ENCODE measurements around the gene SARDH.

SARDH gene

DNA sequence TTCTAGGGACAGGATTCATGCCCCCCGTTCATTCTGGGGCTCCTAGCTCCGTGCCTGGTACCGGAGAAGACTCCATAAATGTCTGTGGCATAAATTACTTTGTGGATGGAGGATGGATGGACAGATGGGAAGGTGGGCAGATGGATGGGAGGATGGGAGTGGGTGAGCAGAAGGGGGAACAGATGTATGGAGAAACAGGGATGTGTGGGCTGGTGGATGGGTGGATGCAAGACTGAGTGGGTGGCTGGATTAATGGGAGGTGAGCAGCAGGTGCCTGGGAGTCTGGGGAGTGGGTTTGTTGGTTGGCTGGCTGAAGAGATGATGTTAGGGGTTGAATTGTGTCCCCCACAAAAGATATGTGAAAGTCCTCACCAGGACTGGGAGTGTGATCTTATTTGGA lies 43.5 kb downstream of the SARDH start:
- no peak overlapping the region for H3K27ac ChIP-seq (ENCODE audit: low read length)

DNA sequence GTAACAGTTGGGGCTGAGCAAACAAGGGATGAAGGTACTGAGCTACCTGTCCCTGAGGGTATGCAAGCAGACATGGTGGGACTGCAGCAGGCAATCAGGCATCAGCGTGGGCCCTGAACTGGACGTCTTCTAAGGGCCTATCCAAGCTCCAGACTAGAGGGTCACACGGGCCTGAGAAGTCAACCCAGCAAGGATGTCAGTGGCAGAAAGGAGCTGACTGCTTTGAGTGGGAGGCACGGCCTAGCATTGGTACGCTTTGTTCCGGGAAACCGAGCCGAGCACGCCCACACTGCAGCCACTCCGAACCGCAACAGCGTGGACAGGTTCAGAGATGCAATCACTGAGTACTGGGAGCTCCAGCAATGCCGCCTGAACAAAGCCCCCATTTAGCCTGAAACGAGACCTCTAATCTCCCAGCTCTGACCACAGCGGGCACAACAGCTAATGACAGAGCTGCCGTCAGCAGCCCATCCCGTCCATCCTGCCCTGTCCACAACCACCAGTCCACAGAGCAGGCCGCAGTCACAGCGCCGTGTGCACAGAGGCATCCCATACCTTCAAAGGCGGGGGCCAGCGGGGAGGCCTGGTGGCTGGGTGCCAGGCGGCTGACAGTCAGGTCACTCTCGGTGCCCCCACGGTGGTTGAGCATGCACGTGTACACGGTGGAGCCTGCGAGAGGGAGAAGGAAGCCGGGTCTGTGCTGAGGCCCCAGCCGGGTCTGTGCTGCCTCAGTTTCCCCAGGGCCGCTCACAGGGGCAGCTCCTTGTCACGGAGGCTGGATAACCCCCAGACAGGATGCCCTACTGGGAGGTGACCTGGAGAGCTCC lies 44.2 kb downstream of the SARDH start:
- H4K20me1 ChIP-seq (ENCODE audit: insufficient read depth, low read length): no peaks in the 10 kb centered on the region
- H3K4me2 ChIP-seq (ENCODE audit: low read depth, low read length): no peak overlapping the region
- DNase-seq: no peak
- no peak overlapping the region for H2AFZ ChIP-seq (ENCODE audit: low read length)
- H3K9ac ChIP-seq (ENCODE audit: low read length): no peak overlapping the region
- no peaks in the 10 kb centered on the region for H3K9me2 ChIP-seq (replicated peaks; ENCODE audit: insufficient read depth, low read length)
- H3K79me2 ChIP-seq (ENCODE audit: low read length): no peaks in the 10 kb centered on the region
- no peaks in the 10 kb centered on the region for H3K9me3 ChIP-seq (replicated peaks; ENCODE audit: insufficient read depth, low read length)
- no peak overlapping the region for H3K4me3 ChIP-seq (ENCODE audit: low read length)
- H3K27ac ChIP-seq (ENCODE audit: low read length): no peak overlapping the region
- H3K36me3 ChIP-seq (replicated peaks; ENCODE audit: insufficient read depth, low read length): no peaks in the 10 kb centered on the region
- no peaks in the 10 kb centered on the region for H3K4me1 ChIP-seq (ENCODE audit: low read length)
- peaks cover 93% of the 10 kb centered on the region for H3K27me3 ChIP-seq (replicated peaks; ENCODE audit: insufficient read depth, low read length)
- H3F3A ChIP-seq (ENCODE audit: insufficient read depth, low read length): no peaks in the 10 kb centered on the region
- TF ChIP-seq EZH2 (optimal IDR thresholded peaks at IDR 0.05; ENCODE audit: low read depth, low read length) (no peak), EZH2phosphoT487 (IDR thresholded peaks at IDR 0.05; ENCODE audit: low read length) (no peak)
- TF ChIP-seq, protein P1, sequence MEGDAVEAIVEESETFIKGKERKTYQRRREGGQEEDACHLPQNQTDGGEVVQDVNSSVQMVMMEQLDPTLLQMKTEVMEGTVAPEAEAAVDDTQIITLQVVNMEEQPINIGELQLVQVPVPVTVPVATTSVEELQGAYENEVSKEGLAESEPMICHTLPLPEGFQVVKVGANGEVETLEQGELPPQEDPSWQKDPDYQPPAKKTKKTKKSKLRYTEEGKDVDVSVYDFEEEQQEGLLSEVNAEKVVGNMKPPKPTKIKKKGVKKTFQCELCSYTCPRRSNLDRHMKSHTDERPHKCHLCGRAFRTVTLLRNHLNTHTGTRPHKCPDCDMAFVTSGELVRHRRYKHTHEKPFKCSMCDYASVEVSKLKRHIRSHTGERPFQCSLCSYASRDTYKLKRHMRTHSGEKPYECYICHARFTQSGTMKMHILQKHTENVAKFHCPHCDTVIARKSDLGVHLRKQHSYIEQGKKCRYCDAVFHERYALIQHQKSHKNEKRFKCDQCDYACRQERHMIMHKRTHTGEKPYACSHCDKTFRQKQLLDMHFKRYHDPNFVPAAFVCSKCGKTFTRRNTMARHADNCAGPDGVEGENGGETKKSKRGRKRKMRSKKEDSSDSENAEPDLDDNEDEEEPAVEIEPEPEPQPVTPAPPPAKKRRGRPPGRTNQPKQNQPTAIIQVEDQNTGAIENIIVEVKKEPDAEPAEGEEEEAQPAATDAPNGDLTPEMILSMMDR (IDR thresholded peaks at IDR 0.05; ENCODE audit: low read length): no peak

More for the DNA sequence above, 43.5 kb downstream of the SARDH start:
- no peak overlapping the region for H2AFZ ChIP-seq (ENCODE audit: low read length)
- H3K9me3 ChIP-seq (replicated peaks; ENCODE audit: insufficient read depth, low read length): no peaks in the 10 kb centered on the region
- H3K4me3 ChIP-seq (ENCODE audit: low read length): no peak overlapping the region
- no peaks in the 10 kb centered on the region for H3F3A ChIP-seq (ENCODE audit: insufficient read depth, low read length)
- no peaks in the 10 kb centered on the region for H3K4me1 ChIP-seq (ENCODE audit: low read length)
- TF ChIP-seq EZH2phosphoT487 (IDR thresholded peaks at IDR 0.05; ENCODE audit: low read length) (no peak), EZH2 (optimal IDR thresholded peaks at IDR 0.05; ENCODE audit: low read depth, low read length) (no peak)
- TF ChIP-seq, protein P1 (IDR thresholded peaks at IDR 0.05; ENCODE audit: low read length): no peak
- H3K27me3 ChIP-seq (replicated peaks; ENCODE audit: insufficient read depth, low read length): peaks cover 91% of the 10 kb centered on the region
- no peaks in the 10 kb centered on the region for H3K79me2 ChIP-seq (ENCODE audit: low read length)
- DNase-seq: no peak
- H3K9ac ChIP-seq (ENCODE audit: low read length): no peak overlapping the region
- no peak overlapping the region for H3K4me2 ChIP-seq (ENCODE audit: low read depth, low read length)
- H4K20me1 ChIP-seq (ENCODE audit: insufficient read depth, low read length): no peaks in the 10 kb centered on the region
- no peaks in the 10 kb centered on the region for H3K9me2 ChIP-seq (replicated peaks; ENCODE audit: insufficient read depth, low read length)
- no peaks in the 10 kb centered on the region for H3K36me3 ChIP-seq (replicated peaks; ENCODE audit: insufficient read depth, low read length)

DNA sequence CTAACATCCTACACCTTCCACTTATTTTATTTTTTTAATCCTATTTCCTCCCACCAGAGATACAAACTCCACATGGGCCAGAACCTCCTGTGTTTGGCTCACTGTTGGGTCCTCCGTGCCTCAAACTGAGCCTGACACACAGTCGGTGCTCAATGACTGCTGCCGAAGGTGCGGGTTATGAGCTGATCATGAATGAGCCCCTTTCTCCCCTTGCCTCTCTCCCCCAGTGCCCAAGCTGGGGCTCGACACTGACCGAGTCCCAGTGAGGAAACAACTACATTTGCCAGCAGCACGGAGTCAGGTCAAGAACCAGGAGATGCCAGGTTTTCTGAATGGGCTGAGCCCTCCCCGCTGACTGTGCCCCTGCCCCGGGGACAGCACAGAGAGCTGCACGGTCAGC lies 45.0 kb downstream of the SARDH start:
- Histone ChIP-seq H2AFZ (ENCODE audit: low read length) (no peak overlapping the region), H3F3A (ENCODE audit: insufficient read depth, low read length) (no peaks in the 10 kb centered on the region), H3K36me3 (replicated peaks; ENCODE audit: insufficient read depth, low read length) (no peaks in the 10 kb centered on the region), H3K9ac (ENCODE audit: low read length) (no peak overlapping the region), H4K20me1 (ENCODE audit: insufficient read depth, low read length) (no peaks in the 10 kb centered on the region), H3K4me1 (ENCODE audit: low read length) (no peaks in the 10 kb centered on the region), H3K27me3 (replicated peaks; ENCODE audit: insufficient read depth, low read length) (peaks cover 92% of the 10 kb centered on the region), H3K4me3 (ENCODE audit: low read length) (no peak overlapping the region), H3K9me3 (replicated peaks; ENCODE audit: insufficient read depth, low read length) (no peaks in the 10 kb centered on the region), H3K79me2 (ENCODE audit: low read length) (no peaks in the 10 kb centered on the region), H3K27ac (ENCODE audit: low read length) (no peak overlapping the region), H3K4me2 (ENCODE audit: low read depth, low read length) (no peak overlapping the region), H3K9me2 (replicated peaks; ENCODE audit: insufficient read depth, low read length) (no peaks in the 10 kb centered on the region)
- DNase-seq: no peak
- TF ChIP-seq, protein P1 (IDR thresholded peaks at IDR 0.05; ENCODE audit: low read length): no peak
- no peak for TF ChIP-seq EZH2phosphoT487 (IDR thresholded peaks at IDR 0.05; ENCODE audit: low read length)
